HG03354 (cell line): ENCODE data around the gene ZFYVE28.

Experiments
- ATAC-seq: cut with Tn5 transposase; IDR thresholded peaks from one replicate; pipeline ENCODE4 v1.9.1; 2021; ENCODE audit warnings: mild to moderate bottlenecking; ENCODE audit not compliant: unreplicated experiment, poor library complexity, severe bottlenecking

Gene ZFYVE28

GRCh38 chr4:2375427-2375826, 43.0 kb downstream of the ZFYVE28 start:
- ATAC-seq, result no peak

GRCh38 chr4:2373532-2373931, 44.9 kb downstream of the ZFYVE28 start:
- ATAC-seq, result no peak

- ATAC-seq, result no peak
Measured at GRCh38 chr4:2372488-2373030, 45.9 kb downstream of the ZFYVE28 start.

- no peak for ATAC-seq
Measured at GRCh38 chr4:2371765-2372487, 46.5 kb downstream of the ZFYVE28 start.

GRCh38 chr4:2370597-2371320, 47.7 kb downstream of the ZFYVE28 start:
- ATAC-seq, result no peak

GRCh38 chr4:2368746-2369437, 49.6 kb downstream of the ZFYVE28 start:
- ATAC-seq, result no peak

- ATAC-seq, result no peak
Measured at GRCh38 chr4:2367626-2368025, 50.8 kb downstream of the ZFYVE28 start.

GRCh38 chr4:2366252-2367192, 51.9 kb downstream of the ZFYVE28 start:
- no peak for ATAC-seq

GRCh38 chr4:2365913-2366210, 52.6 kb downstream of the ZFYVE28 start:
- no peak for ATAC-seq

GRCh38 chr4:2365054-2365912, 53.2 kb downstream of the ZFYVE28 start:
- ATAC-seq, result no peak

- no peak for ATAC-seq
Measured at GRCh38 chr4:2364654-2365053, 53.8 kb downstream of the ZFYVE28 start.

GRCh38 chr4:2363951-2364653, 54.3 kb downstream of the ZFYVE28 start:
- ATAC-seq, result no peak

GRCh38 chr4:2363056-2363721, 55.3 kb downstream of the ZFYVE28 start:
- no peak for ATAC-seq

- ATAC-seq, result no peak
Measured at GRCh38 chr4:2362266-2363055, 56.0 kb downstream of the ZFYVE28 start.

GRCh38 chr4:2361366-2362265, 56.8 kb downstream of the ZFYVE28 start:
- no peak for ATAC-seq

GRCh38 chr4:2360396-2360730, 58.1 kb downstream of the ZFYVE28 start:
- ATAC-seq, result no peak
